ENCODE data around the gene CYP3A4.

GRCh38 chr7:99782012-99782953 lies 1.7 kb downstream of the CYP3A4 start:
- TF ChIP-seq CTCF (IDR thresholded peaks at IDR 0.05; ENCODE audit: low read length) (no peak), EZH2 (optimal IDR thresholded peaks at IDR 0.05; ENCODE audit: low read depth, low read length) (no peak)
